DMS53 treated with DMSO at 0.1 percent for 48 hours (cell line): Measurements from ENCODE around the gene SNX11.

Source experiments
- DNase-seq: peaks from one replicate; lab custom pipeline; 2025; ENCODE audit not compliant: unreplicated experiment; lab: John Stamatoyannopoulos, UW

Gene SNX11

DNA sequence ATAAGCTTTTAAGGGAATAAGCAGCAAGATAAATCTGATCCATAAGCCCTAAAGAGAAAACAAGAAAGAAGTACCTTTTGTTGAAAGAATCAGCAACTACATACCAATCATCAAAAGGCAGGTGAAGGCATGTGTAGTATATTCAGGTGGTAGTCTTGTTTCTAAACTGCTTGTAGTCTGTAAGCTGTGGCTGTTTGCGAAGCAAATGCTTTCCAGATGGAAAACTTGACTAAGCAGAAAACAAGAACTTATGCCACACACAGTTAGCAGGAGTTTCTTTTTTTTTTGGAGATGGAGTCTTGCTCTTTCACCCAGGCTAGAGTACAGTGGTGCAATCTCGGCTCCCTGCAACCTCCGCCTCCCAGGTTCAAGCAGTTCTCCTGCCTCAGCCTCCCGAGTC lies 12.0 kb upstream of the SNX11 start:
- DNase-seq: no peak

- no peak for DNase-seq
Observed at GRCh38 chr17:48100160-48100559, 7.4 kb upstream of the SNX11 start.

- peak; percentile 42 for DNase-seq
Observed at GRCh38 chr17:48100591-48101011, 7.0 kb upstream of the SNX11 start.

- DNase-seq: peak; percentile 98
Observed at GRCh38 chr17:48101012-48101720, 6.4 kb upstream of the SNX11 start, which contains the start of gene CBX1. TSS of gene CBX1 (minus strand) at chr17:48101478. CDS start at chr17:48077004, 24,474 bp downstream.

DNA sequence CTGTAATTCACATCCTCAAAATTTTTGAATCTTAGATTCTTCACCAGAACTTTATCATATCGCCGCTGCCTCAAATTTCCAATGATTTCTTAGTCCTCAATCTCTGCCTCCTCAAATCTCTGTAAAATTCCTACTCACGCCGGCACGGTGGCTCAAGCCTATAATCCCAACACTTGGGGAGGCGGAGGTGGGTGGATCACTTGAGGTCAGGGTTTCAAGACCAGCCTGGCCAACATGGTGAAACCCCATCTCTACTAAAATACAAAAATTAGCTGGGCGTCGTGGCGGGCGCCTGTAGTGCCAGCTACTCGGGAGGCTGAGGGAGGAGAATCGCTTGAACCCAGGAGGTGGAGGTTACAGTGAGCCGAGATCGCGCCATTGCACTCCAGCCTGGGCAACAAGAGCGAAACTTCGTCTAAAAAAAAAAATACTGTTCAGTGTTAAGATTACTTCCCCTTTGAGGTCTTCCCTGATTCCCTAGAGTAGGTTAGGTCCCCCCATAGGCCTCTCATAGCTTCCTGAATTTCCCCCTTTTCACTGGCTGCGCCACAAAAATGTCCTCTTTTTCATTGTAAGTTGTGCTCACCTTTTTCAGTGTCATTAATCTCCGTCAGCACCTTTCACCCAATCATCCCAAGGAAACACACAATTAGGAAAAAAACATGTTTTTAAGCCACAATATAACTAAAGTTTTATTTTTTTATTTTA lies 5.4 kb upstream of the SNX11 start:
- no peak for DNase-seq

- no peak for DNase-seq
Observed at GRCh38 chr17:48102798-48103715, 4.5 kb upstream of the SNX11 start.

DNA sequence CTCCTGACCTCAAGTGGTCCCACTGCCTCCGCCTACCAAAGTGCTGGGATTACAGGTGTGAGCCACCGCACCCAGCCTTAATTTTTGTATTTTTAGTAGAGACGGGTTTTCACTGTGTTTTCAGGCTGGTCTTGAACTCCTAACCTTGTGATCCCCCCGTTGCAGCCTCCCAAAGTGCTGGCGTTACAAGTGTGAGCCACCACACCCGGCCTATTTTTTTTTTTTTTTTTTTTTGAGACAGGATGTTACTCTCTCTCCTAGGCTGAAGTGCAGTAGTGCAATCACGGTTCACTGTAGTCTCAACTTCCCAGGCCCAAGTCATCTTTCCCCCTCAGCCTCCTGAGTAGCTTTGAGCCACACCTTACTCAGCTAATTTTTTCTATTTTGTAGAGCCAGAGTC lies 3.1 kb upstream of the SNX11 start:
- DNase-seq: no peak

DNA sequence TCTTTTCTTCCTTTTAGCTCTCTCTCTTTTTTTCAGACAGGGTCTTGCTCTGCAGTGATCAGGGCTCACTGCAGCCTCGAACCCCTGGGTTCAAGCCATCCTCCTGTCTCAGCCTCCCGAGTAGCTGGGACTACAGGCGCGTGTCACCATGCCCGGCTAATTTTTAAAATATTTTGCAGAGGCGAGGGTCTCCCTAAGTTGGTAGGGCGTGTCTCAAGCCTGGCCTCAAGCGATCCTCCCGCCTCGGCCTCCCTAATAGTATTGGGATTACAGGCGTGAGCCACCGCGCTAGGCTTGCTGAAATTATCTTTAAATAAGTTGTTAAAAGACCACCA lies 797 bp upstream of the SNX11 start:
- DNase-seq: no peak

DNA sequence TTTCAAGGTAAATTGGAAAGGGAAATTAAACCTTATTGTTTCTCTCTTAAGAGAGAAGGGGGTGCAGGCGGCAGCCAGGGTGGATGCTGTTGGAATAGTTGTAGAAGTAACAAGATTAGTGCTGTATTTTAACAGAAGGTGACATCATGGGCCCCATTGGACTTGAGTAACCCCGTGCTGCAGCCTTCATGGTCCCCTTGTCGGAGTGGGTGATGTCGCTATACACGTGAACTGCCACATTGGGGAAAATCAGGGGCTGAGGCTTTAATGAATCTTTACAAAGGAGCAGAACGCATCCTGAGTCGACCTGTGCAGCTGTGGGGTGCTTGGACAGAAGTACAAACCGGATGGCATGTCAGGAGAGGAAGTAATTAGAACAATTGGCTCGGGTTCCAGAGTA lies 3.2 kb downstream of the SNX11 start:
- DNase-seq: no peak

- DNase-seq: no peak
Observed at GRCh38 chr17:48111937-48112241, 4.3 kb downstream of the SNX11 start.

- DNase-seq: no peak
Observed at GRCh38 chr17:48113201-48113676, 5.7 kb downstream of the SNX11 start.

- DNase-seq: no peak
Observed at GRCh38 chr17:48121923-48122664, 14.5 kb downstream of the SNX11 start.

DNA sequence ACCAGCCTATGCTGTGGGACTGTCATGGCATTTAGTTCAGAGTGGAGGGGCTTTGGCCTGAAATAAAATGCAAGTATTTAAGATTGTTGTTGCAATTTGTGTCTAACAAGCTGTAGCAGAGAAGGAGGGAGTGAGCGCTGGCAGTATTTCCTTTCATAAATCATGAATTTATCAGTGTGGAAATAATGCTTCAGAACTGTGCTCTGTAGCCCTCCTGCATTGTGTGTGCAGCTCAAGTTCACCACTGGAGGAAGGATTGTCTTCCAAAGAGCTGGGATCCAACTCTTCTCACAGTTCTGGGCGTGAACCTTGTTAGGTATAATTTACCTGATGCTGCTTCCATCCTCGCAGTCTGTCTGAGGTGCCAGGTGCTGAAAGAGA lies 15.1 kb downstream of the SNX11 start:
- DNase-seq: no peak

DNA sequence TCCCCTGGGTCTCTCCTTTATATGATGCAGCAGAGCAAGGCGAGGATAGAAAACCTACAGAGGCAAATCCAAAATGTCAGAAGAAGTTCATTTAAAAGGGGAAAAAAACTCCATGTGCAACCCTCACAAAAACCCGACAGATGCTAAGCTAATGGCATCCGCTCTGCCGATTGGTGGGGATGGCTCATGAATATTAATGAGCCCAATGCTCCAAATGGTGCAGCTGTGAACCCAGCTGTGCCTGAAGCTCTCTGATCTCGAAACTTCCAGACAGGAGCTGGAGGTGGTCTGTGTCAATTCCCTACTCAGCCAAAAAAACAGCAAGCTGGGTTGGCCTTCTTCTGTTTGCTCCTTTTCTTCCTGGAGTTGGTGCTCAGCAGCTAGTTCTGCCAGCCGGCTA lies 15.5 kb downstream of the SNX11 start:
- DNase-seq: no peak

GRCh38 chr17:48123776-48124388 lies 16.3 kb downstream of the SNX11 start:
- no peak for DNase-seq

GRCh38 chr17:48125829-48126531 lies 18.4 kb downstream of the SNX11 start:
- DNase-seq: no peak

DNA sequence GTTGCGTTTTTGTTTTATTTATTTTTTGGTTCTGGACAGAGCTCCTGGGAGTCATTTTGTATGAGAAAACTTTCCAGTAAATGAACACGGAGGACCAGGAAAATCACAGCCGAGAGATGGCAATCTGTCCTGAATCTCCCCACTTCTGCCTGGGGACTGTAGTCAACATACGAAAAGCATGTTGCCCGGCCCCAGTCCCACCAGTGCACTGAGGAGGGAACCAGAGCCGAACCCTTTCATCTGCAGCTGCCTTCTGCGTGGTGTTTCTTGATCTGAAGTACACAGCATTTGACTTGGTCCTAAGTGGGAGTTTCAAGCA lies 18.9 kb downstream of the SNX11 start:
- no peak for DNase-seq

DNA sequence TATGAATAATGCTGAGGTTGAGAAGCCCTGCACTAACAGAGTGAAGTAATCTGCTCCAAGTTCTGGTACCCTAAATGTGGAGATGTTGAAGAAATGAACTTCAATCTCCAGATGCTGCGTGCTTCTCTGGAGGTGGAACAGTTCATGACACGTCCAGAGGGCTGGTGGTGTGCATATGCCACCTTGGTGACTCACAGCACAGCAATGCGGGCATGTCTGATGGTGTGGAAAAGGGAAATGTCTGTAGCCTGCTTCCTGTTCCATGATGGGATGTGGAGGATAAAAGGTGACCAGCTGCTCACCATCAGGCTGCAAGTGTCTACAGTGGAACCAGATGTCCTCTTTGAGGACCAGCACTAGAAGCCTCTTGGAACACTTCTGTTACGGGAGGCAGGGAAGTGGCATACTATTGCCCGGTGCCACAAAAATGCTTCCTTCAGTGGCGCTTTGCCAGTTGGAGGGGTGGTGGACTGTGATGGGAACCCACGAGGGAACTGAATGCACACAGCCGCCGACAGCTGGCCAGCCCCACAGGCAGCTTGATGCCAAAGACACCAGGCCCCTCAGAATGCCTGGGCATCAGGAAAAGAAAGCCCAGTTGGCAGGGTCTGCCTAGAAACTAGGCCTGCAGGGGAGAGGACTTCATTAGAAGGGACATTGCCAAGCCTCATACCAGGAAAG lies 19.9 kb downstream of the SNX11 start:
- peak; percentile 37 for DNase-seq

DNA sequence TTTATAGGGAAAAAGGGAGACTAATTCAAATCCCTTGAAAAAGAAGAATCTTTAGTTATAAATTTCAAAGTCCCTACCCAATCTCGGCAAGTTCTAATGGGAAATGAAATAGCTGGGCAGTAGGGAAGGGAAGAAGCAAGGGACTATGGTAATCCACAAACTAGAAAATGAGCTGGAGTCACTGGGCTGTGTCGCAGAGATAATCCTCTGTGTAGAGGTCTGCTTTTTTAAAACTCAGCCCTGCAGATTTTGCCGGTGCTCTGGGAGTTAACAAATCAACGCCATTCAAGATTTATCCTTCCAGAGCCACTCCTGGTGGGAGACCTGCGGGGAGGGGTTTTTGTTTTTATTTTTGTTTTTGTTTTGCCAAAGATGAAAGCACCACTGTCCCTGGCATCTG lies 20.8 kb downstream of the SNX11 start:
- no peak for DNase-seq

GRCh38 chr17:48129981-48130380 lies 22.4 kb downstream of the SNX11 start:
- no peak for DNase-seq
